ENCODE results near the gene FBN3. TPM values are rescaled to one million over a fixed set of nuclear protein-coding genes. Genes with fewer than 3 reads are reported as not detected.

Gene FBN3
- total RNA-seq: 10 to 100 TPM in 1 of 4 donors, under 1 TPM in 1, not detected in 2; 0.06 to 32.8 TPM

- DNase-seq: no peak
- Histone ChIP-seq H3K4me3 (no peak within 1 kb of the TSS), H3K36me3 (no peaks in the 10 kb centered on the region), H3K4me1 (peaks cover 0 to 12% of the 10 kb centered on the region in 2 donors), H3K27ac (no peak within 1 kb of the TSS), H3K27me3 (peaks cover 0 to 20% of the 10 kb centered on the region in 2 donors), H3K9me3 (no peaks in the 10 kb centered on the region)
- TF ChIP-seq POLR2A (IDR thresholded peaks at IDR 0.05): no peak
- no peak for TF ChIP-seq CTCF (IDR thresholded peaks at IDR 0.05)
- intact Hi-C loops (cut with DNase I; ENCODE audit: low total_unique reads): no loop called here
Measured at GRCh38 chr19:8149261-8150094, at the start of gene FBN3. Gene FBN3, minus strand, starts transcription at chr19:8149592. Its CDS starts 2,112 bp downstream, at chr19:8147480.

DNA sequence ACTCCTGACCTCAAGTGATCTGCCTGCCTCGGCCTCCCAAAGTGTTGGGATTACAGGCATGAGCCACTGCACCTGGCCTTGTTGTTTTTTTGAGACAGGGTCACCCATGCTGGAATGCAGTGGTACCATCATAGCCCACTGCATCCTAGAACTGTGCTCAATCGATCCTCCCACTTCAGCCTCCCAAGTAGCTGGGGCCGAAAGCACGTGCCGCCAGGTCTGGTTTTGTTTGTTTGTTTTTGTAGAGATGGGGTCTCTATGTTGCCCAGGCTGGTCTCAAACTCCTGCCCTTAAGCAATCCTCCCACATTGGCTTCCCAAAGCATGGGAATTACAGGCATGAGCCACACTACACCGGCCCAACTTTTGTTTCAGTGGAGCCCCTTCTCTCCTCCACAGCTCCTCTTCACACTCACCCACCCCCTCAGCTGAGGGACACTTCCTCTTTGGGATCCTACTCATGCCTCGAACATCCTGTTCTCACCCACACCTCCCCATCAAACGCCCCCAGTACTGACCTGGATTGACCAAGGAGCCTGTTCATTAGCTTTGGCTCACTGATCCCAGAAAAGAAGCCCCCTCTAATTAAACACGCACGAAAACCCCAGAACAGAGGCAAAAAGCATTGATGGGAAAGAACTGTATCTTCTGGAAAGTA, 47.0 kb upstream of the FBN3 start:
- intact Hi-C loops (cut with DNase I; ENCODE audit: low total_unique reads): no loop called here
- Histone ChIP-seq H3K36me3 (no peaks in the 10 kb centered on the region), H3K4me3 (no peak overlapping the region), H3K4me1 (no peaks in the 10 kb centered on the region), H3K27ac (no peak overlapping the region), H3K27me3 (no peaks in the 10 kb centered on the region), H3K9me3 (no peaks in the 10 kb centered on the region)
- TF ChIP-seq CTCF (IDR thresholded peaks at IDR 0.05) (no peak), POLR2A (IDR thresholded peaks at IDR 0.05) (no peak)
- no peak for DNase-seq

DNA sequence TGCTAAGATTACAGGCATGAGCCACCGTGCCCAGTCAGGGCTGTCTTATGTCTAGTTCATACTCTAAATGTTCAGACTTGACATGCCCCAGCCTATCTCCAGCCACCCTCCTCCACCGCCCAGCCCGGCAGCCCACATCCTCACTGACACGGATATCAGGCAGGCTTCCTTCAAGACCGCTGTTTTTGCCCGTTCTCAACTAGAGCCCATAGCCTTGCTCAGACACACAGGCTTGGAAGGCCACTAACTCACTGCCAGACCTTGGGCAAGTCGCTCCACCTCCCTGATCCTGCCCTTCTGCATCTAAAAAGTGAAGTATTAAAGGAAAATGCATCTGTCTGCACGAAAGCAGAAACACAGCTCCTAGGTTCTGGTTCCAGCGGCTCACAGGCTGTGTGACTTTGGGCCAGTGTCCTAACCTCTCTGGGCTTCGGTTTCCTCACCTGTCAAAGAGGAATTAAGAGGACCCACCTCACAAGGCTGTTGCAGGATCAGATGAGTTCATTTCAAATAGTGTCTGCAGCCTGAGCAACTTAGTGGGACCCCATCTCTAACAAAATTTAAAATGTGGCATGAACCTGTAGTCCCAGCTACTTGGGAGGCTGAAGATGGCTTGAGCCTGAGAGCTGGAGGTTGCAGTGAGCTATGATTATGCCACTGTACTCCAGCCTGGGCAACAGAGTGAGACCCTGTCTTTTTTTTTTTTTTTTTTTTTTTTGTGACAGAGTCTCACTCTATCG, 45.3 kb upstream of the FBN3 start:
- Histone ChIP-seq H3K27me3 (no peaks in the 10 kb centered on the region), H3K4me3 (no peak overlapping the region), H3K27ac (no peak overlapping the region), H3K9me3 (no peaks in the 10 kb centered on the region), H3K4me1 (no peaks in the 10 kb centered on the region), H3K36me3 (no peaks in the 10 kb centered on the region)
- TF ChIP-seq POLR2A (IDR thresholded peaks at IDR 0.05) (no peak), CTCF (IDR thresholded peaks at IDR 0.05) (no peak)
- no peak for DNase-seq
- intact Hi-C loops (cut with DNase I; ENCODE audit: low total_unique reads): no loop called here

DNA sequence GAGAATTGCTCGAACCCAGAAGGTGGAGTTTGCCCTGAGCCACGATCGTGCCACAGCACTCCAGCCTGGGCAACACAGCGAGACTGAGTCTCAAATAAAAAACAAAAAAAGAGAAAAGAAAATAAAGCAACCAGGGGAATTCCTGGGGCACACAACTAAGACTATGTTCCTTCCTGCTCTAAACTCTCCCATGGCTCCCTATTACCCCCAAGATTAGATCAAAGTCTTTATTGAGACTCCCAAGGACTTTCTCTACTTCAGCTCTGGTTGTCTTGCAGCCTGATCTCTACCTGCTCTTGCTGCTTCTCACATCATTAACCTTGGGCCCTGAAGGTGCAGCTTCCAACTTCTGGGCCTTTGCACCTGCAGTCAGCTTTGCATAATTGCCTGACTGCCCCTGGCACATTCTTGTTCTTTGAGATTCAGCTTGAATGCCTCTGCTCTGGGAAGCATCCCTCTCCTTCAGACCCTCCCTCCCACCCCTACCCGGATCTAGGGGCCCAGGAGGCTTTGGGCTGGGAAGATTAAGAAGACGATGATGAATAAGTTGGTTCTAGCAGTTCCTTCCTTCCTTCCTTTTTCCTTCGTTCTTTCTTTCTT, 42.9 kb upstream of the FBN3 start:
- H3K9me3 ChIP-seq: no peaks in the 10 kb centered on the region
- H3K36me3 ChIP-seq: no peaks in the 10 kb centered on the region
- TF ChIP-seq POLR2A (IDR thresholded peaks at IDR 0.05) (no peak), CTCF (IDR thresholded peaks at IDR 0.05) (no peak)
- intact Hi-C loops (cut with DNase I; ENCODE audit: low total_unique reads): no loop called here
- H3K4me1 ChIP-seq: no peaks in the 10 kb centered on the region
- no peaks in the 10 kb centered on the region for H3K27me3 ChIP-seq
- H3K27ac ChIP-seq: no peak overlapping the region
- no peak for DNase-seq
- no peak overlapping the region for H3K4me3 ChIP-seq
